HepG2 (cell line): Measurements from ENCODE around the gene RPL18. TPM values are rescaled to one million over a fixed set of nuclear protein-coding genes. Genes with fewer than 3 reads are reported as not detected.

Source experiments
- CREB3 ChIP-seq: sonication (generic); formaldehyde crosslinking; IDR thresholded peaks from 2 replicates; pipeline ENCODE4 v1.5.0; 2020; ENCODE audit warnings: missing genetic modification reagents
- KAT2B ChIP-seq: fragments of 150-350 bp; IDR thresholded peaks from 2 replicates; pipeline ENCODE4 v1.6.1; 2014; ENCODE audit warnings: low read depth, low read length, borderline replicate concordance
- KDM3A ChIP-seq: IDR thresholded peaks from 2 replicates; pipeline ENCODE4 v1.6.1; 2018; ENCODE audit warnings: low read depth, missing compliant biosample characterization
- KDM4B ChIP-seq: sonication (generic); formaldehyde crosslinking; IDR thresholded peaks from 2 replicates; pipeline ENCODE4 v1.4.0; 2020; ENCODE audit warnings: missing genetic modification reagents
- MAF1 ChIP-seq: sonication (generic); formaldehyde crosslinking; IDR thresholded peaks from 2 replicates; pipeline ENCODE4 v1.5.0; 2020; ENCODE audit warnings: missing genetic modification reagents, borderline replicate concordance
- MEIS1 ChIP-seq: sonication (generic); formaldehyde crosslinking; IDR thresholded peaks from 2 replicates; pipeline ENCODE4 v1.9.0; 2021; ENCODE audit warnings: mild to moderate bottlenecking, missing genetic modification reagents, moderate library complexity, borderline replicate concordance
- NONO ChIP-seq, 2 experiments: fragments of 450-650 bp in 1 of 2; sonication (generic) in 1 of 2; formaldehyde crosslinking in 1 of 2; IDR thresholded peaks in 1 of 2; conservative IDR thresholded peaks in 1 of 2; 2 replicates each; pipeline versions ENCODE4 v1.6.1 to v1.8.0; 2017 to 2022; ENCODE audit warnings: mild to moderate bottlenecking in 1 of 2, missing genetic modification reagents in 1 of 2, moderate library complexity in 1 of 2
- SAFB2 ChIP-seq: sonication (generic); formaldehyde crosslinking; IDR thresholded peaks from 2 replicates; pipeline ENCODE4 v1.5.1; 2020; ENCODE audit warnings: missing genetic modification reagents, low read depth, mild to moderate bottlenecking, borderline replicate concordance
- SNAI1 ChIP-seq: sonication (generic); formaldehyde crosslinking; IDR thresholded peaks from 2 replicates; pipeline ENCODE4 v1.5.0; 2020; ENCODE audit warnings: mild to moderate bottlenecking, missing genetic modification reagents, borderline replicate concordance
- YEATS4 ChIP-seq: sonication (generic); formaldehyde crosslinking; IDR thresholded peaks from 2 replicates; pipeline ENCODE4 v1.4.0; 2020; ENCODE audit warnings: missing genetic modification reagents, borderline replicate concordance
- ZIK1 ChIP-seq: sonication (generic); formaldehyde crosslinking; IDR thresholded peaks from 2 replicates; pipeline ENCODE4 v1.5.0; 2020; ENCODE audit warnings: mild to moderate bottlenecking, low read depth, missing genetic modification reagents, borderline replicate concordance
- ZNF251 ChIP-seq: sonication (generic); formaldehyde crosslinking; IDR thresholded peaks from 2 replicates; pipeline ENCODE4 v1.9.0; 2021; ENCODE audit warnings: mild to moderate bottlenecking, missing genetic modification reagents
- ZNF292 ChIP-seq: sonication (generic); formaldehyde crosslinking; IDR thresholded peaks from 2 replicates; pipeline ENCODE4 v1.8.1; 2022; ENCODE audit warnings: mild to moderate bottlenecking, low read depth, missing genetic modification reagents, borderline replicate concordance
- ZNF547 ChIP-seq: sonication (generic); formaldehyde crosslinking; IDR thresholded peaks from 2 replicates; pipeline ENCODE4 v1.5.1; 2020; ENCODE audit warnings: mild to moderate bottlenecking, missing genetic modification reagents
- ZNF7 ChIP-seq: IDR thresholded peaks from 2 replicates; pipeline ENCODE4 v1.6.1; 2016; ENCODE audit warnings: missing biosample characterization, missing genetic modification reagents
- ZNF777 ChIP-seq: sonication (generic); formaldehyde crosslinking; IDR thresholded peaks from 2 replicates; pipeline ENCODE4 v1.4.0; 2020; ENCODE audit warnings: missing genetic modification reagents
- polyA plus RNA-seq, 8 experiments: library from polyadenylated mRNA; depleted of rRNA in 3 of 8; stranded (reverse) in 7 of 8; unstranded in 1 of 8; fragments of >200 nt; fragmentation: Illumina TruSeq in 4 of 8; extraction: Trizol in 4 of 8; gene quantifications; 2 replicates each; pipeline versions ENCODE4 v1.2.1 to v1.2.3, GENCODE V29; 2011 to 2016; ENCODE audit warnings: low read depth in 4 of 8, missing spikeins in 1 of 8, mixed read lengths in 1 of 8; ENCODE audit not compliant: insufficient read depth in 1 of 8
- total RNA-seq, 5 experiments: library from RNA; depleted of rRNA; stranded (reverse); fragments of >200 nt; fragmentation: Illumina TruSeq; extraction: Trizol; gene quantifications; 2 replicates each; pipeline ENCODE4 v1.2.3, GENCODE V29; 2016; ENCODE audit warnings: low read depth in 1 of 5
- TF ChIP-seq, protein P1 (sequence below): sonication (generic); formaldehyde crosslinking; IDR thresholded peaks from 2 replicates; pipeline ENCODE4 v1.9.0; 2021; ENCODE audit warnings: missing genetic modification reagents, mild to moderate bottlenecking, borderline replicate concordance
- TF ChIP-seq, protein P2 (sequence below): sonication (generic); formaldehyde crosslinking; IDR thresholded peaks from 2 replicates; pipeline ENCODE4 v1.8.0; 2022; ENCODE audit warnings: mild to moderate bottlenecking, missing genetic modification reagents, borderline replicate concordance
- TF ChIP-seq, protein P3 (sequence below): sonication (generic); formaldehyde crosslinking; IDR thresholded peaks from 2 replicates; pipeline ENCODE4 v1.4.0; 2020; ENCODE audit warnings: missing genetic modification reagents
- TF ChIP-seq, protein P4 (sequence below): sonication (generic); formaldehyde crosslinking; IDR thresholded peaks from 2 replicates; pipeline ENCODE4 v1.8.1; 2023; ENCODE audit warnings: mild to moderate bottlenecking, moderate library complexity, missing genetic modification reagents

The RPL18 gene
- total and polyA plus RNA-seq, 2 of the 13 experiments (the other 11 are each of a cell fraction or from before 2014, with no cell fraction given), result 1,485 to 1,639 TPM

GRCh38 chr19:48627201-48627864, 8.4 kb upstream of the RPL18 start (continued):
- TF ChIP-seq, protein P1, sequence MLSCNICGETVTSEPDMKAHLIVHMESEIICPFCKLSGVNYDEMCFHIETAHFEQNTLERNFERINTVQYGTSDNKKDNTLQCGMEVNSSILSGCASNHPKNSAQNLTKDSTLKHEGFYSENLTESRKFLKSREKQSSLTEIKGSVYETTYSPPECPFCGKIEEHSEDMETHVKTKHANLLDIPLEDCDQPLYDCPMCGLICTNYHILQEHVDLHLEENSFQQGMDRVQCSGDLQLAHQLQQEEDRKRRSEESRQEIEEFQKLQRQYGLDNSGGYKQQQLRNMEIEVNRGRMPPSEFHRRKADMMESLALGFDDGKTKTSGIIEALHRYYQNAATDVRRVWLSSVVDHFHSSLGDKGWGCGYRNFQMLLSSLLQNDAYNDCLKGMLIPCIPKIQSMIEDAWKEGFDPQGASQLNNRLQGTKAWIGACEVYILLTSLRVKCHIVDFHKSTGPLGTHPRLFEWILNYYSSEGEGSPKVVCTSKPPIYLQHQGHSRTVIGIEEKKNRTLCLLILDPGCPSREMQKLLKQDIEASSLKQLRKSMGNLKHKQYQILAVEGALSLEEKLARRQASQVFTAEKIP (CRISPR knock-in tag), result no peak
- TF ChIP-seq ZNF777 (CRISPR knock-in tag), result no peak
- TF ChIP-seq, protein P2, sequence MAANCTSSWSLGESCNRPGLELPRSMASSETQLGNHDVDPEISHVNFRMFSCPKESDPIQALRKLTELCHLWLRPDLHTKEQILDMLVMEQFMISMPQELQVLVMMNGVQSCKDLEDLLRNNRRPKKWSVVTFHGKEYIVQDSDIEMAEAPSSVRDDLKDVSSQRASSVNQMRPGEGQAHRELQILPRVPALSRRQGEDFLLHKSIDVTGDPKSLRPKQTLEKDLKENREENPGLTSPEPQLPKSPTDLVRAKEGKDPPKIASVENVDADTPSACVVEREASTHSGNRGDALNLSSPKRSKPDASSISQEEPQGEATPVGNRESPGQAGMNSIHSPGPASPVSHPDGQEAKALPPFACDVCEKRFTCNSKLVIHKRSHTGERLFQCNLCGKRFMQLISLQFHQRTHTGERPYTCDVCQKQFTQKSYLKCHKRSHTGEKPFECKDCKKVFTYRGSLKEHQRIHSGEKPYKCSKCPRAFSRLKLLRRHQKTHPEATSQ (CRISPR knock-in tag), result no peak; the same call in 1 of the 2 replicates
- no peak for TF ChIP-seq KDM4B (CRISPR knock-in tag)
- TF ChIP-seq, protein P3, sequence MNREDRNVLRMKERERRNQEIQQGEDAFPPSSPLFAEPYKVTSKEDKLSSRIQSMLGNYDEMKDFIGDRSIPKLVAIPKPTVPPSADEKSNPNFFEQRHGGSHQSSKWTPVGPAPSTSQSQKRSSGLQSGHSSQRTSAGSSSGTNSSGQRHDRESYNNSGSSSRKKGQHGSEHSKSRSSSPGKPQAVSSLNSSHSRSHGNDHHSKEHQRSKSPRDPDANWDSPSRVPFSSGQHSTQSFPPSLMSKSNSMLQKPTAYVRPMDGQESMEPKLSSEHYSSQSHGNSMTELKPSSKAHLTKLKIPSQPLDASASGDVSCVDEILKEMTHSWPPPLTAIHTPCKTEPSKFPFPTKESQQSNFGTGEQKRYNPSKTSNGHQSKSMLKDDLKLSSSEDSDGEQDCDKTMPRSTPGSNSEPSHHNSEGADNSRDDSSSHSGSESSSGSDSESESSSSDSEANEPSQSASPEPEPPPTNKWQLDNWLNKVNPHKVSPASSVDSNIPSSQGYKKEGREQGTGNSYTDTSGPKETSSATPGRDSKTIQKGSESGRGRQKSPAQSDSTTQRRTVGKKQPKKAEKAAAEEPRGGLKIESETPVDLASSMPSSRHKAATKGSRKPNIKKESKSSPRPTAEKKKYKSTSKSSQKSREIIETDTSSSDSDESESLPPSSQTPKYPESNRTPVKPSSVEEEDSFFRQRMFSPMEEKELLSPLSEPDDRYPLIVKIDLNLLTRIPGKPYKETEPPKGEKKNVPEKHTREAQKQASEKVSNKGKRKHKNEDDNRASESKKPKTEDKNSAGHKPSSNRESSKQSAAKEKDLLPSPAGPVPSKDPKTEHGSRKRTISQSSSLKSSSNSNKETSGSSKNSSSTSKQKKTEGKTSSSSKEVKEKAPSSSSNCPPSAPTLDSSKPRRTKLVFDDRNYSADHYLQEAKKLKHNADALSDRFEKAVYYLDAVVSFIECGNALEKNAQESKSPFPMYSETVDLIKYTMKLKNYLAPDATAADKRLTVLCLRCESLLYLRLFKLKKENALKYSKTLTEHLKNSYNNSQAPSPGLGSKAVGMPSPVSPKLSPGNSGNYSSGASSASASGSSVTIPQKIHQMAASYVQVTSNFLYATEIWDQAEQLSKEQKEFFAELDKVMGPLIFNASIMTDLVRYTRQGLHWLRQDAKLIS (CRISPR knock-in tag), result no peak
- no peak for TF ChIP-seq NONO (IDR thresholded peaks at IDR 0.05)
- TF ChIP-seq NONO (CRISPR knock-in tag; conservative IDR thresholded peaks at IDR 0.05), result no peak
- TF ChIP-seq ZNF251 (CRISPR knock-in tag), result no peak
- TF ChIP-seq ZNF7, result no peak
- no peak for TF ChIP-seq ZNF547 (CRISPR knock-in tag)
- no peak for TF ChIP-seq ZIK1
- TF ChIP-seq SAFB2 (CRISPR knock-in tag), result no peak
- TF ChIP-seq, protein P4, sequence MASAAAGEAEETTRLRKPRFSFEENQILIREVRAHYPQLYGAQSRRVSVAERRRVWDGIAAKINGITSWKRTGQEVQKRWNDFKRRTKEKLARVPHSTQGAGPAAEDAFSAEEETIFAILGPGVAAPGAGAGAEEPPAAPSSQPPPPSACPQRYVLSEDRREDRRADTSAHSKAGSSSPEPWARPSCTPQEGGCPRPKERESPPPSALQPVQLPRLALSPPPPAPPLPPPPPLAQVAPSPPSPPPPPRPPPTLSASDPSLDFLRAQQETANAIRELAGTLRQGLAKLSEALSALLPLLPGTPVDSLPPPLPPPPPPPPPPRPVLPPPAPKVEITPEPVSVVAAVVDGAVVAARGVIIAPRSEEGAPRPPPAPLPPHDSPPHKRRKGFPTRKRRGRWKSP (CRISPR knock-in tag), result no peak
- TF ChIP-seq CREB3 (CRISPR knock-in tag), result 0 out of 2 replicates have a peak, but pooled peaks have one; percentile 71
- TF ChIP-seq SNAI1 (CRISPR knock-in tag), result no peak
- no peak for TF ChIP-seq MEIS1 (CRISPR knock-in tag)
- no peak for TF ChIP-seq KDM3A (CRISPR knock-in tag)
- TF ChIP-seq YEATS4 (CRISPR knock-in tag), result peak; percentile 39; the same call in 1 of the 2 replicates
- TF ChIP-seq KAT2B, result no peak
- no peak for TF ChIP-seq ZNF292 (CRISPR knock-in tag)
- TF ChIP-seq MAF1 (CRISPR knock-in tag), result no peak
